ENCODE data around the gene PAK5. TPM values are rescaled to one million over a fixed set of nuclear protein-coding genes. Genes with fewer than 3 reads are reported as not detected.

Gene PAK5
- total RNA-seq, 1 donor from 2014 or later = 12.5 TPM

- no peak for DNase-seq (ENCODE audit: low spot score)
Measured at GRCh38 chr20:9495701-9496100, 343.2 kb downstream of the PAK5 start.

GRCh38 chr20:9493803-9494202 is 345.1 kb downstream of the PAK5 start:
- DNase-seq (ENCODE audit: low spot score) = no peak

- DNase-seq (ENCODE audit: low spot score) = no peak
Measured at GRCh38 chr20:9492067-9492466, 346.8 kb downstream of the PAK5 start.

GRCh38 chr20:9491324-9491723 is 347.6 kb downstream of the PAK5 start:
- no peak for DNase-seq (ENCODE audit: low spot score)

DNA sequence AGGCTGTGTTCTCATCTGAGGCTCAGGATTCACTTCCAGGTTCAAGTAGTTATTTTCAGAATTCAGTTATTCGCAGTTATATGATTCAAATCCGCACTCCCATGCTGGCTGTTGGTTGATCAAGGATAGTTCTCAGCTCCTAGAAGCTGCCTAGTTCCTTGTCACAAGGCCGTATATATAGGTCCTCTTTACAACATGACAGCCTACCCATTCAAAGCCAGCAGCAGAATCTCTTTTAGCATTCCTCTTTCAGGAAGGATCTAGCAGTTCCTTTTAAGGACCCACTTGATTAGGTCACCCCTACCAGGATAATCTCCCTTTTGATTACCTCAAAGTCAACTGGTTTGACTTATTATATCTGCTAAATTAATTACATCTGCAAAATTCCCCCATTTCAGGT is 348.2 kb downstream of the PAK5 start:
- no peak for DNase-seq (ENCODE audit: low spot score)

DNA sequence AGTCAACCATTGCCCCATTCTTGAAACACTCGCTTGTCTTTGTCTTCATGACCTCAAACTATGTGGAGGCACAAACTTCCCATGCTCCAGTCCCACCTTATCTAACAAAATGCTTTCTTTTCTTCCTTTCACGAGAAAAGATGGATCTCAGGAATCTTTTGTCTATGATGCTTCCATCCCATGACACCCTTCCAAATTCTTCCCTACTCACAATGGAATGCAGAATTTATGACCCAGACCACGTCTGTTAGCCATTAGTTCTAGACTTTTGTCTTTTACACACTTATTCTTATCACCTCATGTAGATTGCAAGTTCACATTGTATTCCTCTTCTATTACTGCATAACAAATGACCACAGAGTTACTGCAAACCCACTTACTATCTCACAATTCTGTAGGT is 348.7 kb downstream of the PAK5 start:
- no peak for DNase-seq (ENCODE audit: low spot score)

GRCh38 chr20:9488063-9488462 is 350.8 kb downstream of the PAK5 start:
- no peak for DNase-seq (ENCODE audit: low spot score)

Other genes starting within 250 kb of the PAK5 start
- 8.2 TPM for gene ANKEF1, start 195.9 kb upstream of the PAK5 start, total RNA-seq

Data from mucosa of gallbladder (tissue), 1 donor.